ENCODE data around the gene GCM1. TPM values are rescaled to one million over a fixed set of nuclear protein-coding genes. Genes with fewer than 3 reads are reported as not detected.

The GCM1 gene
- total RNA-seq, 2 experiments from 2014 or later, result 0.11 TPM

GRCh38 chr6:53139841-53140413 is 8.7 kb downstream of the GCM1 start:
- ATAC-seq (ENCODE audit: low read depth) (no peak), DNase-seq (no peak)
- no peak overlapping the region for H3K27ac Mint-ChIP-seq
- peaks cover 4% of the 10 kb centered on the region for H3K27me3 Mint-ChIP-seq
- POLR2A ChIA-PET, result no interaction called here
- H3K4me3 Mint-ChIP-seq, result no peak overlapping the region
- H3K36me3 Mint-ChIP-seq, result no peaks in the 10 kb centered on the region
- no peaks in the 10 kb centered on the region for H3K9me3 Mint-ChIP-seq
- H3K4me1 Mint-ChIP-seq, result no peaks in the 10 kb centered on the region

DNA sequence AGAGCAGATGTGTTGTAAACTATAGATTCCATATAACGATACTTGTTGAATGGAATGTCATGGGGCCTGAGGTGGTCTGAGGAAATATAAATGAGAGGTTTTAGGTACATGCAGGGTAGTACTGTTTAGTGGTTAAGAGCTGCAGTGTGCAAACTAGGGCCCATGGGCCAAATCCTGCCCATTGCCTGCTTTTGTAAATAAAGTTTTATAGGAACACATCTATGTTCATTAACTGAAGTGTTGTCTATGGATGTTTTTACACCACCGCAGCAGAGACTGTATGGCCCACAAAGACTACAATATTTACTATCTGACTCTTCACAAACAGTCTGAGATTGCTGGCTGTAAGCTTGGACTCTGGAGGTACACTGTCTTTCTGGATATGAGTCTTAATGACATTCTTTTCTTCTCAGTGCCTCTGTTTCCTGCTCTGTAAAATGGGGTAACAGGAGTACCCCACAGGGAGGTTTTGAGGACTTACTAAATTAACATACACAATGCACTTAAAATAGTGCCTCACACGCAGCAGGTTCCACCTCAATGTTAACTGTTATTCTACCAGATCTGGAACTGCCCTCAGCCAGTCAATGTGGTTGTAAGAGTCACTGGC is 12.5 kb downstream of the GCM1 start:
- ATAC-seq (ENCODE audit: low read depth) (no peak), DNase-seq (no peak)
- Mint-ChIP-seq H3K36me3 (no peaks in the 10 kb centered on the region), H3K27me3 (peaks cover 2% of the 10 kb centered on the region), H3K27ac (no peak overlapping the region), H3K4me3 (no peak overlapping the region), H3K9me3 (no peaks in the 10 kb centered on the region), H3K4me1 (peaks cover 2% of the 10 kb centered on the region)
- POLR2A ChIA-PET, result no interaction called here

- Mint-ChIP-seq H3K36me3 (no peaks in the 10 kb centered on the region), H3K27me3 (peaks cover 10% of the 10 kb centered on the region), H3K4me3 (no peak overlapping the region), H3K4me1 (peaks cover 2% of the 10 kb centered on the region), H3K27ac (no peak overlapping the region), H3K9me3 (no peaks in the 10 kb centered on the region)
- POLR2A ChIA-PET, result no interaction called here
- DNase-seq (no peak), ATAC-seq (ENCODE audit: low read depth) (no peak)
These were observed 13.9 kb downstream of the GCM1 start for GRCh38 chr6:53134601-53135235.

- DNase-seq, result no peak
- H3K9me3 Mint-ChIP-seq, result no peaks in the 10 kb centered on the region
- peaks cover 2% of the 10 kb centered on the region for H3K4me1 Mint-ChIP-seq
- POLR2A ChIA-PET, result no interaction called here
- no peak overlapping the region for H3K4me3 Mint-ChIP-seq
- H3K27me3 Mint-ChIP-seq, result peaks cover 14% of the 10 kb centered on the region
- H3K27ac Mint-ChIP-seq, result no peak overlapping the region
- H3K36me3 Mint-ChIP-seq, result no peaks in the 10 kb centered on the region
- ATAC-seq (ENCODE audit: low read depth), result no peak
These were observed 14.7 kb downstream of the GCM1 start for GRCh38 chr6:53133961-53134360.

- H3K27ac Mint-ChIP-seq, result no peak overlapping the region
- no peak for DNase-seq
- H3K27me3 Mint-ChIP-seq, result peaks cover 23% of the 10 kb centered on the region
- H3K4me1 Mint-ChIP-seq, result peaks cover 2% of the 10 kb centered on the region
- no peaks in the 10 kb centered on the region for H3K9me3 Mint-ChIP-seq
- POLR2A ChIA-PET, result no interaction called here
- no peaks in the 10 kb centered on the region for H3K36me3 Mint-ChIP-seq
- ATAC-seq (ENCODE audit: low read depth), result no peak
- no peak overlapping the region for H3K4me3 Mint-ChIP-seq
These were observed 17.9 kb downstream of the GCM1 start for GRCh38 chr6:53130569-53131290.

DNA sequence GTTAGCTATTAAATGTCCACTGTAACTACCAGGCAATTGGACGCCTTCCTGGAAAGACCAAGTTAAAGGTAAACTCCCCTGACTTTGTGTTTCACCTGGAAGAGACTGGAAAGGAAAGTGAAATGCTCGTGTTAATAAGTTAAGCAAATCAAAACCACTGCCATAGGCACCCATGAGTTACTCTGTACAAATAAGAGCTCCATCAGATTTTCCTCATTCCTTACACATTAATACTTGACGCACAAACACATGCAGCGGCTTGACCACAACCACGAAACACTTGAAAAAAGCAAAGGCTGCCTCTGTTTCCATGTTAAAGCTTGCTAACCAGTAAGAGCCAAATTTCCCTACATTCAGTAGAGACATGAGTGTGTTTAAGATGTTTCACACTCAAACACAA is 19.8 kb downstream of the GCM1 start:
- POLR2A ChIA-PET, result no interaction called here
- H3K4me3 Mint-ChIP-seq, result no peak overlapping the region
- DNase-seq (no peak), ATAC-seq (ENCODE audit: low read depth) (no peak)
- peaks cover 25% of the 10 kb centered on the region for H3K27me3 Mint-ChIP-seq
- no peaks in the 10 kb centered on the region for H3K4me1 Mint-ChIP-seq
- no peaks in the 10 kb centered on the region for H3K9me3 Mint-ChIP-seq
- no peaks in the 10 kb centered on the region for H3K36me3 Mint-ChIP-seq
- no peak overlapping the region for H3K27ac Mint-ChIP-seq

DNA sequence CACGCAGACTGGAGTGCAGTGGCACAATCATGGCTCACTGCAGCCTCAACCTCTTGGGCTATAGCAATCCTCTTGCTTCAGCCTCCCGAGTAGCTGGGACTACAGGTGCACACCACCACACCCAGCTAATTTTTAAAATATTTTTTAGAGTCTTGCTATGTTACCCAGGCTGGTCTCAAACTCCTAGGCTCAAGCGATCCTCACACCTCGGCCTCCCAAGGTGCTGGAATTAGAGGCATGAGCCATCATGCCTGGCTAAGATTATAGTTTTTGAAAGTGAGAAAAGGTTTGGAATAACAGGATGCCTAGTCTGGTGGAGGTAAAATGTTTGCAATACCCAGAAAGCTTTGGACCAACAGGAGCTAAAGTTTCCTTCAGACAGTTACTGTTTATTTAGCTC is 23.4 kb downstream of the GCM1 start:
- Mint-ChIP-seq H3K4me3 (no peak overlapping the region), H3K36me3 (no peaks in the 10 kb centered on the region), H3K27ac (no peak overlapping the region), H3K27me3 (peaks cover 20% of the 10 kb centered on the region), H3K4me1 (no peaks in the 10 kb centered on the region), H3K9me3 (no peaks in the 10 kb centered on the region)
- DNase-seq (no peak), ATAC-seq (ENCODE audit: low read depth) (no peak)
- POLR2A ChIA-PET, result no interaction called here

- Mint-ChIP-seq H3K27ac (no peak overlapping the region), H3K4me3 (no peak overlapping the region), H3K9me3 (no peaks in the 10 kb centered on the region), H3K27me3 (peaks cover 12% of the 10 kb centered on the region), H3K4me1 (no peaks in the 10 kb centered on the region), H3K36me3 (no peaks in the 10 kb centered on the region)
- DNase-seq (no peak), ATAC-seq (ENCODE audit: low read depth) (no peak)
- POLR2A ChIA-PET, result no interaction called here
These were observed 24.4 kb downstream of the GCM1 start for GRCh38 chr6:53124131-53124800.

- H3K27ac Mint-ChIP-seq, result no peak overlapping the region
These were observed 28.8 kb downstream of the GCM1 start for GRCh38 chr6:53119772-53120409.

DNA sequence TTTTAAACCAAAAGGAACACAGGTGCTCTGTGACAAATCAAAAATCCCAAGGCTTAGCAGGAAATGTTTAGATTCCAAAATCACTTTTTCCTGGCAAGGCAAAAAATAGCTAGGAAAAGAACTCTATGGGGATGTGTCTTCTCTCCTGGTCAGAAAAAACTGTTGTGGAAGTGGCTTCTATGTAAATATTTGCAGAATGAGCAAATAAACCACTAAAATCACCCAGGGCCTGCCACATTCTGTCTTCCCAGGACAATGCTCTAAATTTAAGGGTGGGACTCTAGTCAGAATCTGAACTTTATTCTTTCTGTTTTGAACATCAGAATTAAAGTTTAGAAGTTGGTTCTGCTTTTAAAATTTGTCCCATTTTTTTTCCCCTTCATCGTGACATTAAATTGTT is 29.3 kb downstream of the GCM1 start:
- DNase-seq, result no peak
- Mint-ChIP-seq H3K36me3 (no peaks in the 10 kb centered on the region), H3K4me1 (no peaks in the 10 kb centered on the region), H3K4me3 (no peak overlapping the region), H3K27me3 (peaks cover 3% of the 10 kb centered on the region), H3K27ac (no peak overlapping the region), H3K9me3 (no peaks in the 10 kb centered on the region)
- POLR2A ChIA-PET, result no interaction called here
- ATAC-seq (ENCODE audit: low read depth), result no peak

More at GRCh38 chr6:53119772-53120409, 28.8 kb downstream of the GCM1 start:
- no peak overlapping the region for H3K4me3 Mint-ChIP-seq
- H3K4me1 Mint-ChIP-seq, result no peaks in the 10 kb centered on the region
- ATAC-seq (ENCODE audit: low read depth) (no peak), DNase-seq (no peak)
- no peaks in the 10 kb centered on the region for H3K9me3 Mint-ChIP-seq
- H3K36me3 Mint-ChIP-seq, result no peaks in the 10 kb centered on the region
- peaks cover 2% of the 10 kb centered on the region for H3K27me3 Mint-ChIP-seq
- POLR2A ChIA-PET, result interaction anchor here (0.6 kb wide), 1 partner anchor 53 kb away, joined by 3 read pairs; no protein-coding TSS in a partner anchor

DNA sequence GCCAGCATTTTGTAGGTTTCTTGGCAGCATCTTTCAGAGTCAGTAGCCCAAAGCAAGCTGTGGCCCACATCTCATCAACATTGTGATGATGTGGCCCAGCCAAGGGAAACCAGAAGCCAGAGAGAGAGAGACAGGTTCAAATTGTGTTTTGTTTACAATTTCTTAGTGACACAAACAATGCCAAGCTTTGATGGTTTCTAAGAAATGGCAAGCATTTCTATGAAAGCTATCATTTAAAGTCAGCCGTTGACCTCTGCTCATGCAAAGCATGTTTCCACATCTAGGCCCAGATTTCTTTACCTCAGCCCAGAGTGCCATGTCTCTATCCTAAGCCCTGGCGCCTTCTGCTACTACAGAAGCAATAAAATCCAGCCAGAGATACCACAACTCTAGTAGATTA is 32.9 kb downstream of the GCM1 start:
- H3K27ac Mint-ChIP-seq, result no peak overlapping the region
- H3K27me3 Mint-ChIP-seq, result peaks cover 7% of the 10 kb centered on the region
- no peak for ATAC-seq (ENCODE audit: low read depth)
- no peaks in the 10 kb centered on the region for H3K9me3 Mint-ChIP-seq
- no peaks in the 10 kb centered on the region for H3K36me3 Mint-ChIP-seq
- no peak overlapping the region for H3K4me3 Mint-ChIP-seq
- peaks cover 9% of the 10 kb centered on the region for H3K4me1 Mint-ChIP-seq
- POLR2A ChIA-PET, result no interaction called here
- no peak for DNase-seq

DNA sequence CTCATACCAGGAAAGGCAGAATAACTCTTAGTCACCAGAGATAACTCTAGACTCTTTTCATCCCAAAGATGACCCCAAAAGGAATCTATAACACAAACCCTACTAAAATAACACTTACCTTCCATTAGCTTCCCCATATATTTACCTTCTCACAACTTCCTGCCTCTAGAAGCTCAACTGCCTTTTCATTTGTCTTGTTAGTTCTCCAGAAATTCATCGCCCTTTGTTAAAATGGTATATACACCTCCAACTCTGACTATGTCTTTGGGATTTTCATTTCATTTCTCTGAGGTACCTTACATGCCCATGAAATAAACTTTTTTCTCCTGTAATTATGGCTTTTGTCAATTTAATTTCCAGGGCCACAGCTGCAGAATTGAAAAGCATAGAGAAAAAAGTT is 33.5 kb downstream of the GCM1 start:
- POLR2A ChIA-PET, result no interaction called here
- peaks cover 7% of the 10 kb centered on the region for H3K27me3 Mint-ChIP-seq
- no peaks in the 10 kb centered on the region for H3K36me3 Mint-ChIP-seq
- H3K4me3 Mint-ChIP-seq, result no peak overlapping the region
- ATAC-seq (ENCODE audit: low read depth) (no peak), DNase-seq (no peak)
- peaks cover 13% of the 10 kb centered on the region for H3K4me1 Mint-ChIP-seq
- H3K27ac Mint-ChIP-seq, result no peak overlapping the region
- H3K9me3 Mint-ChIP-seq, result no peaks in the 10 kb centered on the region

DNA sequence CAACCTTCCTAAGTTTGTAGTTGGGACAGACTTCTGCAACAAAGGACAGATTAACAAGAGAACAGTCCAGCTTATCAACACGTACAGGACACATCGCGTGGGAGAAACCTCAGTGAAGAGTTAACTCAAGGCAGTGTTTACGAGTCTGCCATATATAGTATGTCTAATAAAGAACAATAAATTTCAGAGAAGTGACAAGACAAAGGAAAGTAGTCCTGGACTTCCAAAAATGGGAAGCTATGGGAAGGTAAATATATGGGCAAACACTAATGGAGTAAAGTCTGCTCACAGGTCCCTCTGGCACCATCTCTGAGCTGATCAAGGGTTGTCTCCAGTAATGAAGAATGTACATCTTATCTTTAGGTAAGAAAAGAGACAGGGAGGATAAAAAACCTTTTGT is 34.9 kb downstream of the GCM1 start:
- DNase-seq (no peak), ATAC-seq (ENCODE audit: low read depth) (no peak)
- Mint-ChIP-seq H3K36me3 (no peaks in the 10 kb centered on the region), H3K27ac (no peak overlapping the region), H3K4me1 (peaks cover 21% of the 10 kb centered on the region), H3K4me3 (no peak overlapping the region), H3K27me3 (peaks cover 7% of the 10 kb centered on the region), H3K9me3 (no peaks in the 10 kb centered on the region)
- POLR2A ChIA-PET, result no interaction called here
